ENCODE results near the gene FLAD1.
A peak's percentile ranks its signal among the peaks of the same experiment; 100 is the strongest.

Gene FLAD1

GRCh38 chr1:155019377-155020245 lies 36.5 kb downstream of the FLAD1 start:
- no peak for DNase-seq

GRCh38 chr1:155022136-155022926 lies 39.2 kb downstream of the FLAD1 start:
- DNase-seq, result no peak

- peak; percentile 36 for DNase-seq
These were observed 39.7 kb downstream of the FLAD1 start for GRCh38 chr1:155022927-155023236.

DNA sequence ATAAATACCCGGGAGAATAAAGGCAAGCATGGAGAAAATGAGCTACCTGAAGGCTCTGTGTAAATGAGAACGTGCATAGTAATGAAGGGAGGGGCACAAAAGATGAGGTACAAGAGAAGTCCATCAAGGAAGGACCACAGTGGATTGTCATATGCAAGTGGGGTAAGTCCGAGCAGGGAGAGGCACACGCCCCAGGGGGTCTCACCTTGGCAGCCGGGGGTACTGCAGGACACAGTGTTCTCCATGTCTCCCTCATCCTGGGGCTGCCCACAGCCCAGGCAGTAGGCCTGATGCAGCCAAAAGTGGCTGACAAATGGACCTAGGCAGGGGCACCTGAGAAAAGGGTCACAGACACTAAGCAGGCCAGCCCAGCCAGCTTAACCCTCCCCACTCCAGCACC lies 40.5 kb downstream of the FLAD1 start:
- no peak for DNase-seq

DNA sequence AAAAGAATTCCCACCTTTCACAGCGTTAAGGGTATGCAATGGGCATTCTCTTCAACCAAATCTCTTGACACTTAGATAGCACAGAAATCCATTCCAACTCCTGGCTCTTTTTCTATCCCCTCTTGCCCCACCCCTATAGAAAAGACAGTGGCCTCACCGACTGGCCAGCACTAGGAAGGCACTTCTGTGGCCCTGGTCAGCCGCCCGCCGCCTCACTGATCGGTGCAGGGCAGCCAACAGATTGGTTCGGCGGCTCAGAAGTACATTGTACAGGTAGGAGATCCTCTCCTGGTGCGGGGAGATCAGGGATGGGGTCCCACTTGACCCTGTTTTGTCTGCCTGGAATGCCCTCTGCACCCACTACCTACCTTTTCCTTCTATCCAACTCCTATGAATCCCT lies 41.2 kb downstream of the FLAD1 start:
- DNase-seq, result no peak

GRCh38 chr1:155026154-155026553 lies 43.0 kb downstream of the FLAD1 start:
- no peak for DNase-seq

GRCh38 chr1:155026588-155026987 lies 43.4 kb downstream of the FLAD1 start:
- no peak for DNase-seq

GRCh38 chr1:155029513-155030242 lies 46.5 kb downstream of the FLAD1 start:
- no peak for DNase-seq

DNA sequence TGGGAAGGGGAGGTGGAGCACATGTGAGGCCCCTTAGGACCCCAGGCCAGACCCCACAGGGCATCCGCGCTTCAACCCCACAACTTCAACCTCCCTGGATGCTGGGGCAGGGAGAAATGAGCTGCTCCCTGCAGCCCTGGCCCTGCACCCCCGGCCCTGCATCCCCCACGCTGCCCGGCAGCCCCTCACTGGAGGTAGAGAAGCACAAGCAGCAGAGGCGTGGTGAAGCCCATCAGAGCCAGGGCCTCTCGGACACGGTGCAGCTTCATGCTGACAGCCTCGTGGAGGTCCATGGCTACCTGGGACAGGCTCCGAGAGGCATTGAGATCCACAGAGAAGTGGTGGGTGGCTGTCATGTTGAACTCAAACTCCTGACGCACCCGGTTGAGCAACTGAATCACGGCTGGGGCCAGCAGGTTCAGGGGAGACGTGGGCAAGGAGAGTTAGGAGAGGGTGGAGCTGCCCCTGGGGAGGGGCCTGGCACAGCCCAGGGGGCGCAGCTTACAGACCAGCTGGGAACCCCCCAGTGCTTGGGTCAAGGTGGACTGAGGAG lies 47.2 kb downstream of the FLAD1 start:
- no peak for DNase-seq

DNA sequence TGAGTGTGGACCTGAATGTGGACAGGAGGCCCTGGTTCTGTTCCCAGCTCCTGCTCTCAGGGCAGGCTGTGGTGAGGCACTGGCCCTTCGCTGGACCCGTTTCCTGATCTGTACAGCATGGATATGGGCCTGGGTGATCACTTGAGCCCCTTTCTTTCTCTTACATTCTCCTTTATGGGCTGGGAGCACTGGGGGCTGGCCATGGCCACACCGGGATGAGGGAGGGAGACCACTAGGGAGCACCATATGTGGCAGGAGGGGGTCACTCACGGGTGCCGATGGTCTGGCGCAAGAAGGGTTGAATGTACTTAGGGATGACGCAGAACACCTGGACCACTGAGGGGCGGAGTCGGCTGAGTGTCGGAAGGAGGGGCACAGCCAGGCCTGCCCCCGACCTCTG lies 47.8 kb downstream of the FLAD1 start:
- DNase-seq, result no peak

- no peak for DNase-seq
These were observed 49.7 kb downstream of the FLAD1 start for GRCh38 chr1:155032886-155033285.

DNA sequence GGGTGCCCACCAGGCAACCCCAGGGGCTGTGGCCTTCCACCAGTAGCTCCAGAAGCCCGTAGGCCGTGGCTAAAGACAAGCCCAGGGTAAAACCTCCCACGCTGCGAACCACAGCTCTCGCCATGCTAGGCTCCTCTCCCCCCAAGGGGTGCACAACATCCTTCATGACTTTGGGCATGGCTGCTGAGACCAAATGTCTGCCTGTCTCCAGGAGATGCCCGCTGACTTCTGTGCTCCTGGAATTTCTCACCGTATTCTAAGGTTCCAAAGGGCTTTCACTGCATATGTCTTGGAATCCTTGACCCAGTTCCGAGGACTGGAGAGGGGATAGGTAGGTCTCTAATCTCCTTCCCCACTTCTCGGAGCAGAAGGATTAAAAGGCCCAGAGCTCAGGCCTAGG lies 50.4 kb downstream of the FLAD1 start, which contains the start of the genes DCST1 and DCST2:
TSS of gene DCST1 (plus strand) at position 301 of the 400 bp plus-strand sequence. CDS start 213 bp downstream, outside the sequence.
TSS of gene DCST2 (minus strand) at position 258 of the 400 bp plus-strand sequence. CDS start at position 178, 80 bp downstream.
- DNase-seq, result no peak

GRCh38 chr1:155034318-155035208 lies 51.4 kb downstream of the FLAD1 start:
- DNase-seq, result no peak

- DNase-seq, result no peak
These were observed 52.8 kb downstream of the FLAD1 start for GRCh38 chr1:155035936-155036335.

DNA sequence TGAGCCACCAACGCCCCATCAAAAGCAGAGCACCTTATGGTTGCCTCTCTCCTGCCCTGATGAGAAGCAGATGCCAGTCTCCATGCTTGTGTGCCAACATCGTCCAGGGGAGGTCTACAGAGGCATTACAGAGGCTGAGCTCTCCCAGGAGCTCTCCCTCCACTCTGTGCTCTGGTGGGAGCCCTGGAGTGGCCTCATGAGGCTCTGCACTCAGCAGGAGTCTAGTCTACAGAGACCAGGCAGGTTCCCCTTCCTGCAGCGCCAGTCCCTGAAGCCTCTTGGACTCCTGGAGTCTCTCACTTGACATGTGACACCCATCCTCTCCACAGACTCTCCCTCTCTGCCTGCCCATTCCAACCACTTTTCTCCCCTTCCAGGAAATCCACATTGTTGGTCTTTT lies 53.9 kb downstream of the FLAD1 start:
- no peak for DNase-seq

- DNase-seq, result no peak
These were observed 54.8 kb downstream of the FLAD1 start for GRCh38 chr1:155037851-155038441.

DNA sequence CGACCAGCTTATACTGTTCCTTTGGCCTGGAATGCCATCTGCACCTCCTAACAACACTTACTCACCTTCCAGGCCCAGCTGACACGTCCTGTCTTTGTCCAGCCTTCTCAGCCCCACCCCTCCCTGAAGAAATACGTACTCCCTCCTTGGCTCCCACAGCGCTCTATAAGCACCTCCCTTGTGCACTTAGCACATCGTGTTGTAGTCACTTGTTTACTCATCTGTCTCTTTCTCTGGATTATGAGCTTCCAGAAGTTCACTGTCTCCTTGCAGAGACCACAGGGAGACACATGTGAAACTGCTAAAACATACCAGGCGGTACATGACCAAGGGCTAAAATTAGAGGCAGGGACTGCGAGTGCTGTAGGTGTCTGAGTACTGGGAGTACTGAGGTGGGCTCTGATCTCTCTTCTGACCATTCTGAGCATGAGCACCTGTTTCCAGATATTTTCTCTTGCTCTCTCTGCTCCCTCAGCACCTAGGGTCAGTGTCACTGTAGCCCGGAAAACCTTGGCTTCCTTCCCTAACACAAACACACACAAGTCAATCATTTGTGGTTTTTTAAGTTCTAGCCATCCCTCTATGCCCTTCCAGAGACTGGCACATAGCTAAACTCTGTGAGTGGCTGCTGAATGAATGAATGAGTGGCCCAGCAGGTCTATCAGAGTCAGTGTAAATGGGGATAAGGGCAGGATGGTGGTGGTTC lies 55.6 kb downstream of the FLAD1 start:
- DNase-seq, result no peak

GRCh38 chr1:155039308-155039669 lies 56.1 kb downstream of the FLAD1 start:
- no peak for DNase-seq

- DNase-seq, result no peak
These were observed 57.4 kb downstream of the FLAD1 start for GRCh38 chr1:155040358-155041093.
